Endodermal cell (in vitro differentiated cells): ENCODE data around the gene CCDC70. TPM values are rescaled to one million over a fixed set of nuclear protein-coding genes. Genes with fewer than 3 reads are reported as not detected.

Experiments used
- DNase-seq: peaks from one replicate; pipeline ENCODE4 v3.0.0-alpha.2; 2017
- H3K27ac ChIP-seq: 2 replicates; pipeline ENCODE4 v1.5.1; 2013; ENCODE audit warnings: mild to moderate bottlenecking, low read depth, low read length, moderate library complexity
- H3K27me3 ChIP-seq: 2 replicates; pipeline ENCODE4 v1.6.1; 2013; ENCODE audit warnings: mild to moderate bottlenecking, low read length, moderate library complexity; ENCODE audit not compliant: insufficient read depth, control insufficient read depth, poor library complexity, severe bottlenecking
- H3K36me3 ChIP-seq: 2 replicates; pipeline ENCODE4 v1.7.0; 2013; ENCODE audit warnings: mild to moderate bottlenecking, low read length, moderate library complexity; ENCODE audit not compliant: control insufficient read depth, insufficient read depth
- H3K4me1 ChIP-seq: one replicate; pipeline ENCODE4 v1.7.0; 2013; ENCODE audit warnings: low read length; ENCODE audit not compliant: control insufficient read depth, insufficient read depth
- H3K4me3 ChIP-seq: 2 replicates; pipeline ENCODE4 v1.5.1; 2013; ENCODE audit warnings: mild to moderate bottlenecking, low read length, moderate library complexity
- H3K9ac ChIP-seq: 2 replicates; pipeline ENCODE4 v1.6.1; 2013; ENCODE audit warnings: mild to moderate bottlenecking, low read length, moderate library complexity; ENCODE audit not compliant: poor library complexity, severe bottlenecking; ENCODE audit errors: extremely low read depth
- H3K9me3 ChIP-seq: 2 replicates; pipeline ENCODE4 v1.6.1; 2013; ENCODE audit warnings: mild to moderate bottlenecking, low read length, moderate library complexity; ENCODE audit not compliant: control insufficient read depth
- H3K27ac Mint-ChIP-seq: 2 replicates; pipeline ENCODE4 v1.8.0; 2020; ENCODE audit warnings: mixed read lengths
- H3K27me3 Mint-ChIP-seq: 2 replicates; pipeline ENCODE4 v1.8.0; 2021; ENCODE audit warnings: mild to moderate bottlenecking, mixed read lengths; ENCODE audit not compliant: insufficient read depth
- H3K36me3 Mint-ChIP-seq: 2 replicates; pipeline ENCODE4 v1.8.0; 2020; ENCODE audit warnings: low read depth, mixed read lengths
- H3K4me1 Mint-ChIP-seq: 2 replicates; pipeline ENCODE4 v1.8.0; 2020; ENCODE audit warnings: mixed read lengths
- H3K4me3 Mint-ChIP-seq: 2 replicates; pipeline ENCODE4 v1.8.0; 2020; ENCODE audit warnings: mild to moderate bottlenecking, moderate library complexity, mixed read lengths
- H3K9me3 Mint-ChIP-seq: 2 replicates; pipeline ENCODE4 v1.8.0; 2020; ENCODE audit warnings: mild to moderate bottlenecking, mixed read lengths
- CTCF ChIP-seq: fragments of 200-600 bp; sonication (generic); conservative IDR thresholded peaks from 2 replicates; pipeline ENCODE4 v1.5.0; 2021; ENCODE audit warnings: antibody characterized with exemption, mild to moderate bottlenecking
- WGBS, 2 experiments: methylation state at CpG; one replicate each; pipeline versions ENCODE4 v1.1.5 to v1.1.7; 2013; ENCODE audit warnings: missing lambda C conversion rate in 2 of 2, mixed read lengths in 1 of 2; ENCODE audit not compliant: insufficient coverage in 1 of 2, insufficient read length in 1 of 2; 5-methylcytosine and 5-hydroxymethylcytosine counted together
- total RNA-seq, 2 donors: library from RNA; stranded (reverse); fragmentation: NEBNext Ultra II Directional in 1 of 2; extraction: Animal tissue kit (Norgen Biotek cat#: 25700) in 1 of 2; gene quantifications; 2 replicates in 1 of 2; 3 replicates in 1 of 2; pipeline ENCODE4 v1.2.1, GENCODE V29; 2021

Gene CCDC70
- total RNA-seq, 2 donors from 2014 or later = not detected

- 81 to 83% methylated on average over 3 to 4 of the region's 4 CpGs for whole genome bisulfite sequencing, 2 experiments
- no peak for TF ChIP-seq CTCF
- Mint-ChIP-seq H3K27ac (no peak overlapping the region), H3K36me3 (no peaks in the 10 kb centered on the region), H3K4me3 (no peak overlapping the region), H3K4me1 (peaks cover 25% of the 10 kb centered on the region), H3K27me3 (no peaks in the 10 kb centered on the region), H3K9me3 (no peaks in the 10 kb centered on the region)
- H3K4me3 ChIP-seq = no peak overlapping the region
- no peaks in the 10 kb centered on the region for H3K27me3 ChIP-seq
- no peaks in the 10 kb centered on the region for H3K36me3 ChIP-seq
- no peaks in the 10 kb centered on the region for H3K9me3 ChIP-seq
- H3K4me1 ChIP-seq = no peaks in the 10 kb centered on the region
- H3K27ac ChIP-seq = no peak overlapping the region
- DNase-seq = no peak
- no peak overlapping the region for H3K9ac ChIP-seq
Observed at GRCh38 chr13:51820016-51820597, 41.7 kb upstream of the CCDC70 start.

GRCh38 chr13:51821606-51822005 is 40.2 kb upstream of the CCDC70 start:
- Mint-ChIP-seq H3K27ac (no peak overlapping the region), H3K4me1 (peaks cover 25% of the 10 kb centered on the region), H3K9me3 (no peaks in the 10 kb centered on the region), H3K27me3 (no peaks in the 10 kb centered on the region), H3K36me3 (no peaks in the 10 kb centered on the region), H3K4me3 (no peak overlapping the region)
- 92 to 94% methylated on average over 2 of the region's 2 CpGs for WGBS, 2 experiments
- Histone ChIP-seq H3K9ac (no peak overlapping the region), H3K4me3 (no peak overlapping the region), H3K27me3 (no peaks in the 10 kb centered on the region), H3K36me3 (no peaks in the 10 kb centered on the region), H3K27ac (no peak overlapping the region), H3K9me3 (no peaks in the 10 kb centered on the region), H3K4me1 (no peaks in the 10 kb centered on the region)
- TF ChIP-seq CTCF = no peak
- no peak for DNase-seq

- H3K27ac Mint-ChIP-seq = no peak overlapping the region
- H3K4me3 Mint-ChIP-seq = no peak overlapping the region
- H3K27me3 Mint-ChIP-seq = no peaks in the 10 kb centered on the region
- Histone ChIP-seq H3K9me3 (no peaks in the 10 kb centered on the region), H3K27ac (no peak overlapping the region), H3K36me3 (no peaks in the 10 kb centered on the region), H3K9ac (no peak overlapping the region), H3K27me3 (no peaks in the 10 kb centered on the region), H3K4me3 (no peak overlapping the region), H3K4me1 (no peaks in the 10 kb centered on the region)
- 94 to 98% methylated on average over 8 to 13 of the region's 13 CpGs for WGBS, 2 experiments
- TF ChIP-seq CTCF = no peak
- no peaks in the 10 kb centered on the region for H3K36me3 Mint-ChIP-seq
- H3K4me1 Mint-ChIP-seq = peaks cover 25% of the 10 kb centered on the region
- no peaks in the 10 kb centered on the region for H3K9me3 Mint-ChIP-seq
- DNase-seq = no peak
Observed at GRCh38 chr13:51822106-51822815, 39.5 kb upstream of the CCDC70 start.
